Measurements from ENCODE around the gene CCDC63.

DNA sequence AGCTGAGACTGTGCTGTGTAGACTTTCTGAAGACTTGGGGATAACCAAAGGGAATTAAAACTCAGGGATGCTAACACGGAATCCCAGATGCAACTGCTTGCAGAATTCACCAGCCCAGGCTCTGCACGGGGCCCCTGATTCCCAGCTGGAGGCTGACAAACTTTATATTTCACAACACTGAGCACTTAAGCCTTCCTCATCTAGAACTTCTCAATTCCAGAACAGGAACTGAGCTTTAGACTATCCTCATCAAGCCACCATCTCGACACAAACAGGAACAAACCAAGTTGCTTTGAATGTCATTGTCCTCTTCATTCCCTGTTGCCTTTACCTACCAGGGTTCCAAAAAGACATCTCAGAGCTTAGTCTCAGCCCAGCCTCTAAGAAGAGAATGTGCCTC is 22.2 kb downstream of the CCDC63 start:
- TF ChIP-seq POLR2AphosphoS5 (IDR thresholded peaks at IDR 0.05; ENCODE audit: low read depth, low read length): no peak
- TF ChIP-seq, protein P1, sequence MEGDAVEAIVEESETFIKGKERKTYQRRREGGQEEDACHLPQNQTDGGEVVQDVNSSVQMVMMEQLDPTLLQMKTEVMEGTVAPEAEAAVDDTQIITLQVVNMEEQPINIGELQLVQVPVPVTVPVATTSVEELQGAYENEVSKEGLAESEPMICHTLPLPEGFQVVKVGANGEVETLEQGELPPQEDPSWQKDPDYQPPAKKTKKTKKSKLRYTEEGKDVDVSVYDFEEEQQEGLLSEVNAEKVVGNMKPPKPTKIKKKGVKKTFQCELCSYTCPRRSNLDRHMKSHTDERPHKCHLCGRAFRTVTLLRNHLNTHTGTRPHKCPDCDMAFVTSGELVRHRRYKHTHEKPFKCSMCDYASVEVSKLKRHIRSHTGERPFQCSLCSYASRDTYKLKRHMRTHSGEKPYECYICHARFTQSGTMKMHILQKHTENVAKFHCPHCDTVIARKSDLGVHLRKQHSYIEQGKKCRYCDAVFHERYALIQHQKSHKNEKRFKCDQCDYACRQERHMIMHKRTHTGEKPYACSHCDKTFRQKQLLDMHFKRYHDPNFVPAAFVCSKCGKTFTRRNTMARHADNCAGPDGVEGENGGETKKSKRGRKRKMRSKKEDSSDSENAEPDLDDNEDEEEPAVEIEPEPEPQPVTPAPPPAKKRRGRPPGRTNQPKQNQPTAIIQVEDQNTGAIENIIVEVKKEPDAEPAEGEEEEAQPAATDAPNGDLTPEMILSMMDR (IDR thresholded peaks at IDR 0.05): no peak
- TF ChIP-seq, protein P2, sequence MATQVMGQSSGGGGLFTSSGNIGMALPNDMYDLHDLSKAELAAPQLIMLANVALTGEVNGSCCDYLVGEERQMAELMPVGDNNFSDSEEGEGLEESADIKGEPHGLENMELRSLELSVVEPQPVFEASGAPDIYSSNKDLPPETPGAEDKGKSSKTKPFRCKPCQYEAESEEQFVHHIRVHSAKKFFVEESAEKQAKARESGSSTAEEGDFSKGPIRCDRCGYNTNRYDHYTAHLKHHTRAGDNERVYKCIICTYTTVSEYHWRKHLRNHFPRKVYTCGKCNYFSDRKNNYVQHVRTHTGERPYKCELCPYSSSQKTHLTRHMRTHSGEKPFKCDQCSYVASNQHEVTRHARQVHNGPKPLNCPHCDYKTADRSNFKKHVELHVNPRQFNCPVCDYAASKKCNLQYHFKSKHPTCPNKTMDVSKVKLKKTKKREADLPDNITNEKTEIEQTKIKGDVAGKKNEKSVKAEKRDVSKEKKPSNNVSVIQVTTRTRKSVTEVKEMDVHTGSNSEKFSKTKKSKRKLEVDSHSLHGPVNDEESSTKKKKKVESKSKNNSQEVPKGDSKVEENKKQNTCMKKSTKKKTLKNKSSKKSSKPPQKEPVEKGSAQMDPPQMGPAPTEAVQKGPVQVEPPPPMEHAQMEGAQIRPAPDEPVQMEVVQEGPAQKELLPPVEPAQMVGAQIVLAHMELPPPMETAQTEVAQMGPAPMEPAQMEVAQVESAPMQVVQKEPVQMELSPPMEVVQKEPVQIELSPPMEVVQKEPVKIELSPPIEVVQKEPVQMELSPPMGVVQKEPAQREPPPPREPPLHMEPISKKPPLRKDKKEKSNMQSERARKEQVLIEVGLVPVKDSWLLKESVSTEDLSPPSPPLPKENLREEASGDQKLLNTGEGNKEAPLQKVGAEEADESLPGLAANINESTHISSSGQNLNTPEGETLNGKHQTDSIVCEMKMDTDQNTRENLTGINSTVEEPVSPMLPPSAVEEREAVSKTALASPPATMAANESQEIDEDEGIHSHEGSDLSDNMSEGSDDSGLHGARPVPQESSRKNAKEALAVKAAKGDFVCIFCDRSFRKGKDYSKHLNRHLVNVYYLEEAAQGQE (IDR thresholded peaks at IDR 0.05; ENCODE audit: insufficient read depth in 1 of 2, low read depth in 2 of 2, low read length in 1 of 2): no peak

Measured in Panc1 (cell line).